ENCODE results near the gene CDH12.

CDH12 gene

GRCh38 chr5:22757776-22758175 is 95.4 kb downstream of the CDH12 start:
- no peak for DNase-seq

- DNase-seq = no peak
Measured at GRCh38 chr5:22754155-22754554, 99.0 kb downstream of the CDH12 start.

- no peak for DNase-seq
Measured at GRCh38 chr5:22751536-22751935, 101.6 kb downstream of the CDH12 start.

- DNase-seq = no peak
Measured at GRCh38 chr5:22736443-22737003, 116.6 kb downstream of the CDH12 start.

GRCh38 chr5:22734907-22735306 is 118.2 kb downstream of the CDH12 start:
- no peak for DNase-seq

- no peak for DNase-seq
Measured at GRCh38 chr5:22728610-22729009, 124.5 kb downstream of the CDH12 start.

GRCh38 chr5:22722491-22722890 is 130.7 kb downstream of the CDH12 start:
- no peak for DNase-seq

GRCh38 chr5:22722056-22722455 is 131.1 kb downstream of the CDH12 start:
- no peak for DNase-seq

GRCh38 chr5:22719842-22720241 is 133.3 kb downstream of the CDH12 start:
- no peak for DNase-seq

- DNase-seq = no peak
Measured at GRCh38 chr5:22710660-22711059, 142.5 kb downstream of the CDH12 start.

- no peak for DNase-seq
Measured at GRCh38 chr5:22709743-22710142, 143.4 kb downstream of the CDH12 start.

- DNase-seq = no peak
Measured at GRCh38 chr5:22708770-22709328, 144.3 kb downstream of the CDH12 start.

- no peak for DNase-seq
Measured at GRCh38 chr5:22706901-22707300, 146.2 kb downstream of the CDH12 start.

GRCh38 chr5:22699319-22699718 is 153.8 kb downstream of the CDH12 start:
- no peak for DNase-seq

- no peak for DNase-seq
Measured at GRCh38 chr5:22693121-22693520, 160.0 kb downstream of the CDH12 start.

GRCh38 chr5:22683050-22683449 is 170.1 kb downstream of the CDH12 start:
- DNase-seq = no peak

GRCh38 chr5:22678886-22679285 is 174.3 kb downstream of the CDH12 start:
- no peak for DNase-seq

GRCh38 chr5:22673131-22673530 is 180.0 kb downstream of the CDH12 start:
- DNase-seq = no peak

GRCh38 chr5:22669345-22669744 is 183.8 kb downstream of the CDH12 start:
- DNase-seq = no peak

- DNase-seq = no peak
Measured at GRCh38 chr5:22665801-22666200, 187.3 kb downstream of the CDH12 start.

GRCh38 chr5:22663134-22663533 is 190.0 kb downstream of the CDH12 start:
- no peak for DNase-seq

- DNase-seq = no peak
Measured at GRCh38 chr5:22662391-22662790, 190.8 kb downstream of the CDH12 start.

GRCh38 chr5:22651355-22651754 is 201.8 kb downstream of the CDH12 start:
- no peak for DNase-seq

- DNase-seq = no peak
Measured at GRCh38 chr5:22650511-22650910, 202.6 kb downstream of the CDH12 start.

- DNase-seq = no peak
Measured at GRCh38 chr5:22649074-22649473, 204.1 kb downstream of the CDH12 start.

Data from activated CD4-positive, alpha-beta T cell treated with anti-CD3 and anti-CD28 coated beads, Interleukin-2, amount 50 U/mL, for 4 hours (primary cell).